GM12801 (cell line): ENCODE data around the gene TLNRD1.

Experiments
- CTCF ChIP-seq: IDR thresholded peaks from one replicate; pipeline ENCODE4 v1.5.1; 2011; ENCODE audit warnings: control low read depth; ENCODE audit not compliant: insufficient read length; ENCODE audit errors: extremely low read depth

Gene TLNRD1

GRCh38 chr15:81006124-81006523 lies 5.4 kb downstream of the TLNRD1 start:
- no peak for TF ChIP-seq CTCF

- no peak for TF ChIP-seq CTCF
These were observed 6.8 kb downstream of the TLNRD1 start for GRCh38 chr15:81007428-81008064.

- TF ChIP-seq CTCF = no peak
These were observed 7.6 kb downstream of the TLNRD1 start for GRCh38 chr15:81008312-81008711.

GRCh38 chr15:81010086-81010485 lies 9.4 kb downstream of the TLNRD1 start:
- TF ChIP-seq CTCF = no peak

GRCh38 chr15:81011593-81011992 lies 10.9 kb downstream of the TLNRD1 start:
- no peak for TF ChIP-seq CTCF

- TF ChIP-seq CTCF = no peak
These were observed 11.9 kb downstream of the TLNRD1 start for GRCh38 chr15:81012588-81012987.

GRCh38 chr15:81013396-81013929 lies 12.7 kb downstream of the TLNRD1 start:
- no peak for TF ChIP-seq CTCF
